HG03565 (cell line): ENCODE data around the gene SPATA31D1.
"Not testable (repeated sequence)": the region's sequence is repeated elsewhere in the genome, so short reads cannot be mapped to it uniquely, and the experiment has no call there.

Experiments
- ATAC-seq: cut with Tn5 transposase; IDR thresholded peaks from one replicate; pipeline ENCODE4 v1.9.1; 2021; ENCODE audit warnings: mild to moderate bottlenecking, moderate library complexity; ENCODE audit not compliant: unreplicated experiment

SPATA31D1 gene

GRCh38 chr9:81988472-81988871 lies at the start of gene SPATA31D1:
Gene SPATA31D1, plus strand, starts transcription at chr9:81988772. Its CDS starts 47 bp downstream, at chr9:81988819.
- ATAC-seq, result not testable (repeated sequence)

GRCh38 chr9:81943393-81943792 lies 45.2 kb upstream of the SPATA31D1 start, which contains the start of gene SPATA31D3:
Gene SPATA31D3, plus strand, starts transcription at chr9:81943500. Its CDS starts 86 bp downstream, at chr9:81943586.
- ATAC-seq, result not testable (repeated sequence)

- ATAC-seq, result not testable (repeated sequence)
Observed at GRCh38 chr9:81948650-81949049, 39.9 kb upstream of the SPATA31D1 start.

GRCh38 chr9:81953096-81953495 lies 35.5 kb upstream of the SPATA31D1 start:
- ATAC-seq, result no peak

GRCh38 chr9:81955625-81956024 lies 32.9 kb upstream of the SPATA31D1 start:
- ATAC-seq, result no peak

- no peak for ATAC-seq
Observed at GRCh38 chr9:81964218-81965171, 24.1 kb upstream of the SPATA31D1 start.

GRCh38 chr9:81968026-81968425 lies 20.5 kb upstream of the SPATA31D1 start:
- ATAC-seq, result no peak

GRCh38 chr9:81969971-81970370 lies 18.6 kb upstream of the SPATA31D1 start:
- ATAC-seq, result no peak

- ATAC-seq, result no peak
Observed at GRCh38 chr9:81971727-81972126, 16.8 kb upstream of the SPATA31D1 start.

- ATAC-seq, result no peak
Observed at GRCh38 chr9:81974764-81975163, 13.8 kb upstream of the SPATA31D1 start.

GRCh38 chr9:81976351-81976750 lies 12.2 kb upstream of the SPATA31D1 start:
- no peak for ATAC-seq

- ATAC-seq, result peak; percentile 90
Observed at GRCh38 chr9:81979196-81979595, 9.4 kb upstream of the SPATA31D1 start.

GRCh38 chr9:81980568-81980967 lies 8.0 kb upstream of the SPATA31D1 start:
- ATAC-seq, result no peak

GRCh38 chr9:81981883-81982282 lies 6.7 kb upstream of the SPATA31D1 start:
- no peak for ATAC-seq

GRCh38 chr9:81984928-81985327 lies 3.6 kb upstream of the SPATA31D1 start:
- ATAC-seq, result no peak

- ATAC-seq, result no peak
Observed at GRCh38 chr9:81986051-81986450, 2.5 kb upstream of the SPATA31D1 start.

GRCh38 chr9:81989700-81990099 lies 1.1 kb downstream of the SPATA31D1 start:
- ATAC-seq, result peak; percentile 58

- ATAC-seq, result no peak
Observed at GRCh38 chr9:81993656-81994055, 5.1 kb downstream of the SPATA31D1 start.

GRCh38 chr9:81999806-82000205 lies 11.2 kb downstream of the SPATA31D1 start:
- ATAC-seq, result no peak

- ATAC-seq, result no peak
Observed at GRCh38 chr9:82010711-82011110, 22.1 kb downstream of the SPATA31D1 start.

- no peak for ATAC-seq
Observed at GRCh38 chr9:82011133-82011532, 22.6 kb downstream of the SPATA31D1 start.

- no peak for ATAC-seq
Observed at GRCh38 chr9:82012276-82012675, 23.7 kb downstream of the SPATA31D1 start.
